Mammary epithelial cell (primary cell): ENCODE measurements around the gene DYNC1H1.

ENCODE experiments used
- EZH2 ChIP-seq: IDR thresholded peaks from 2 replicates; pipeline ENCODE4 v1.6.1; 2012; ENCODE audit warnings: low read length, inconsistent platforms, borderline replicate concordance
- TF ChIP-seq, protein P1 (sequence below), 2 donors: IDR thresholded peaks in 1 of 2; conservative IDR thresholded peaks in 1 of 2; 2 replicates each; pipeline ENCODE4 v1.5.1; 2011 to 2012; ENCODE audit warnings: inconsistent platforms in 2 of 2, low read length in 2 of 2, mild to moderate bottlenecking in 2 of 2, control low read depth in 1 of 2, low read depth in 1 of 2; ENCODE audit not compliant: insufficient read depth in 1 of 2; ENCODE audit errors: extremely low read depth in 1 of 2

DNA sequence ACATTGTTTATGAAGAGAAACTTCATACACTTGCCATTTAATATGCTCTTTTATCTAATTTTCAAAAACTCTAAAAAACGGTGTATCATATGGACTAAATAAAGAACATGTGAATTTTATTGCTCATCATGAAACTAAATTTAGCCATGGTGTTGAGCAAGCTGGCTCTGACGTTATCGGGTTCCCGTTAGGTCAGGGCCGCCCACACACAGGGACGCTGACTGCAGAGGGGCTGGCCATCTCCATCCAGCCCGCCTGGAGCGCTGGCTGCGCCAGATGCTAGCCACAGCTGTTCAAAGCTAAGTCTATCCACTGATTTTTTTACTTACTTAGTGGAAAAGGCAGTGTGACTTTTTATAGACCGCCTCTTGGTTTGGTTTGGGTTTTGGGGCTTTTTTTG lies 36.5 kb upstream of the DYNC1H1 start:
- TF ChIP-seq, protein P1, sequence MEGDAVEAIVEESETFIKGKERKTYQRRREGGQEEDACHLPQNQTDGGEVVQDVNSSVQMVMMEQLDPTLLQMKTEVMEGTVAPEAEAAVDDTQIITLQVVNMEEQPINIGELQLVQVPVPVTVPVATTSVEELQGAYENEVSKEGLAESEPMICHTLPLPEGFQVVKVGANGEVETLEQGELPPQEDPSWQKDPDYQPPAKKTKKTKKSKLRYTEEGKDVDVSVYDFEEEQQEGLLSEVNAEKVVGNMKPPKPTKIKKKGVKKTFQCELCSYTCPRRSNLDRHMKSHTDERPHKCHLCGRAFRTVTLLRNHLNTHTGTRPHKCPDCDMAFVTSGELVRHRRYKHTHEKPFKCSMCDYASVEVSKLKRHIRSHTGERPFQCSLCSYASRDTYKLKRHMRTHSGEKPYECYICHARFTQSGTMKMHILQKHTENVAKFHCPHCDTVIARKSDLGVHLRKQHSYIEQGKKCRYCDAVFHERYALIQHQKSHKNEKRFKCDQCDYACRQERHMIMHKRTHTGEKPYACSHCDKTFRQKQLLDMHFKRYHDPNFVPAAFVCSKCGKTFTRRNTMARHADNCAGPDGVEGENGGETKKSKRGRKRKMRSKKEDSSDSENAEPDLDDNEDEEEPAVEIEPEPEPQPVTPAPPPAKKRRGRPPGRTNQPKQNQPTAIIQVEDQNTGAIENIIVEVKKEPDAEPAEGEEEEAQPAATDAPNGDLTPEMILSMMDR (conservative IDR thresholded peaks at IDR 0.05 in 1 of 2, IDR thresholded peaks at IDR 0.05 in 1 of 2; ENCODE audit: extremely low read depth in 1 of 2, insufficient read depth in 1 of 2, low read depth in 1 of 2, low read length in 2 of 2), result no peak
- no peak for TF ChIP-seq EZH2
